ENCODE results near the gene DDX39A. TPM values are rescaled to one million over a fixed set of nuclear protein-coding genes. Genes with fewer than 3 reads are reported as not detected.
A peak's percentile ranks its signal among the peaks of the same experiment; 100 is the strongest.

The DDX39A gene
- total RNA-seq, 2 experiments from 2014 or later: 233 to 234 TPM

GRCh38 chr19:14391156-14391821 lies 27.9 kb downstream of the DDX39A start:
- CTCF ChIA-PET: interaction anchor here (0.7 kb wide), 1 partner anchor 248 kb away, joined by 4 read pairs; no protein-coding TSS in a partner anchor
- POLR2A ChIA-PET: interaction anchor here (0.9 to 7.4 kb wide), 4 partner anchors 8 to 19 kb away, joined by 4 to 58 read pairs (median 4); partner anchors contain the start of gene ADGRE5
- H3K4me1 Mint-ChIP-seq: peaks cover 16% of the 10 kb centered on the region
- no peak overlapping the region for H3K4me3 Mint-ChIP-seq
- no peaks in the 10 kb centered on the region for H3K27me3 Mint-ChIP-seq
- no peak overlapping the region for H3K27ac Mint-ChIP-seq
- no peaks in the 10 kb centered on the region for H3K9me3 Mint-ChIP-seq
- DNase-seq: no peak
- peaks cover 76% of the 10 kb centered on the region for H3K36me3 Mint-ChIP-seq (ENCODE audit: low read depth)

GRCh38 chr19:14390548-14390947 lies 28.6 kb downstream of the DDX39A start:
- no peak for DNase-seq
- Mint-ChIP-seq H3K4me3 (no peak overlapping the region), H3K36me3 (ENCODE audit: low read depth) (peaks cover 72% of the 10 kb centered on the region), H3K4me1 (peaks cover 17% of the 10 kb centered on the region), H3K27me3 (no peaks in the 10 kb centered on the region), H3K9me3 (no peaks in the 10 kb centered on the region), H3K27ac (no peak overlapping the region)
- ChIA-PET POLR2A (interaction anchor here (0.9 to 7.4 kb wide), 4 partner anchors 7 to 19 kb away, joined by 4 to 58 read pairs (median 4); partner anchors contain the start of gene ADGRE5), CTCF (interaction anchor here (0.6 to 1.2 kb wide), 2 partner anchors 13 to 29 kb away, joined by 3 read pairs; no protein-coding TSS in a partner anchor)

GRCh38 chr19:14385492-14385891 lies 33.6 kb downstream of the DDX39A start:
- Mint-ChIP-seq H3K9me3 (no peaks in the 10 kb centered on the region), H3K27ac (peak overlapping the region; percentile 90), H3K4me1 (peaks cover 25% of the 10 kb centered on the region), H3K27me3 (no peaks in the 10 kb centered on the region), H3K4me3 (peak overlapping the region; percentile 92), H3K36me3 (ENCODE audit: low read depth) (peaks cover 67% of the 10 kb centered on the region)
- peak; percentile 40 for DNase-seq
- POLR2A ChIA-PET: interaction anchor here (5.1 to 15.5 kb wide), 4 partner anchors 8 to 22 kb away, joined by 35 to 308 read pairs (median 138); no protein-coding TSS in a partner anchor
- CTCF ChIA-PET: interaction anchor here (0.7 to 1.4 kb wide), 4 partner anchors 15 to 185 kb away, joined by 3 to 5 read pairs (median 3); no protein-coding TSS in a partner anchor

- H3K4me3 Mint-ChIP-seq: peak overlapping the region; percentile 92
- peaks cover 57% of the 10 kb centered on the region for H3K36me3 Mint-ChIP-seq (ENCODE audit: low read depth)
- DNase-seq: peak; percentile 63
- no peaks in the 10 kb centered on the region for H3K27me3 Mint-ChIP-seq
- peak overlapping the region; percentile 90 for H3K27ac Mint-ChIP-seq
- H3K9me3 Mint-ChIP-seq: no peaks in the 10 kb centered on the region
- ChIA-PET CTCF (interaction anchor here (0.6 to 5.0 kb wide), 10 partner anchors 13 to 247 kb away, joined by 3 to 31 read pairs (median 5); partner anchors contain the start of gene ASF1B), POLR2A (interaction anchor here (0.5 to 15.5 kb wide), 9 partner anchors 9 to 308 kb away, joined by 3 to 308 read pairs (median 35); partner anchors contain the start of gene DDX39A)
- peaks cover 38% of the 10 kb centered on the region for H3K4me1 Mint-ChIP-seq
Measured at GRCh38 chr19:14383661-14384555, 35.2 kb downstream of the DDX39A start.

GRCh38 chr19:14381689-14382474 lies 37.3 kb downstream of the DDX39A start:
- ChIA-PET POLR2A (interaction anchor here (0.7 to 15.5 kb wide), 25 partner anchors 8 to 1214 kb away, joined by 3 to 308 read pairs (median 6); partner anchors contain the start of genes ASF1B, C19orf53, DDX39A and DNAJB1), CTCF (interaction anchor here (0.7 to 5.0 kb wide), 13 partner anchors 11 to 245 kb away, joined by 3 to 35 read pairs (median 7); partner anchors contain the start of gene ASF1B)
- peaks cover 38% of the 10 kb centered on the region for H3K4me1 Mint-ChIP-seq
- H3K4me3 Mint-ChIP-seq: peak overlapping the region; percentile 92
- H3K9me3 Mint-ChIP-seq: no peaks in the 10 kb centered on the region
- H3K27me3 Mint-ChIP-seq: no peaks in the 10 kb centered on the region
- H3K36me3 Mint-ChIP-seq (ENCODE audit: low read depth): peaks cover 43% of the 10 kb centered on the region
- H3K27ac Mint-ChIP-seq: peak overlapping the region; percentile 90
- DNase-seq: peak; percentile 87

GRCh38 chr19:14379294-14380065 lies 39.7 kb downstream of the DDX39A start:
- no peaks in the 10 kb centered on the region for H3K9me3 Mint-ChIP-seq
- DNase-seq: no peak
- peaks cover 45% of the 10 kb centered on the region for H3K4me1 Mint-ChIP-seq
- H3K4me3 Mint-ChIP-seq: peak overlapping the region; percentile 3
- POLR2A ChIA-PET: interaction anchor here (0.6 to 15.5 kb wide), 9 partner anchors 14 to 310 kb away, joined by 3 to 308 read pairs (median 44); partner anchors contain the start of genes ASF1B, DDX39A, DNAJB1 and ZNF333
- H3K27me3 Mint-ChIP-seq: no peaks in the 10 kb centered on the region
- H3K36me3 Mint-ChIP-seq (ENCODE audit: low read depth): peaks cover 30% of the 10 kb centered on the region
- peak overlapping the region; percentile 90 for H3K27ac Mint-ChIP-seq
- CTCF ChIA-PET: interaction anchor here (1.0 to 5.0 kb wide), 11 partner anchors 9 to 243 kb away, joined by 3 to 35 read pairs (median 7); partner anchors contain the start of gene ASF1B

- no peak for DNase-seq
- H3K4me1 Mint-ChIP-seq: peaks cover 46% of the 10 kb centered on the region
- no peaks in the 10 kb centered on the region for H3K27me3 Mint-ChIP-seq
- peaks cover 24% of the 10 kb centered on the region for H3K36me3 Mint-ChIP-seq (ENCODE audit: low read depth)
- H3K4me3 Mint-ChIP-seq: no peak overlapping the region
- peak overlapping the region; percentile 90 for H3K27ac Mint-ChIP-seq
- ChIA-PET POLR2A (interaction anchor here (4.7 to 15.5 kb wide), 3 partner anchors 13 to 242 kb away, joined by 30 to 308 read pairs (median 218); partner anchors contain the start of gene ASF1B), CTCF (interaction anchor here (1.0 to 1.8 kb wide), 2 partner anchors 17 to 28 kb away, joined by 3 to 6 read pairs; no protein-coding TSS in a partner anchor)
- H3K9me3 Mint-ChIP-seq: no peaks in the 10 kb centered on the region
Measured at GRCh38 chr19:14378890-14379289, 40.3 kb downstream of the DDX39A start.

- Mint-ChIP-seq H3K36me3 (ENCODE audit: low read depth) (peaks cover 18% of the 10 kb centered on the region), H3K4me3 (no peak overlapping the region), H3K27me3 (no peaks in the 10 kb centered on the region), H3K27ac (peak overlapping the region; percentile 37), H3K9me3 (no peaks in the 10 kb centered on the region), H3K4me1 (peaks cover 53% of the 10 kb centered on the region)
- ChIA-PET CTCF (interaction anchor here (1.0 to 1.8 kb wide), 2 partner anchors 16 to 29 kb away, joined by 3 to 6 read pairs; no protein-coding TSS in a partner anchor), POLR2A (interaction anchor here (1.0 to 15.5 kb wide), 3 partner anchors 12 to 30 kb away, joined by 3 to 308 read pairs (median 218); no protein-coding TSS in a partner anchor)
- DNase-seq: no peak
Measured at GRCh38 chr19:14377883-14378328, 41.2 kb downstream of the DDX39A start.

GRCh38 chr19:14375582-14376291 lies 43.4 kb downstream of the DDX39A start:
- ChIA-PET POLR2A (interaction anchor here (0.9 to 15.5 kb wide), 10 partner anchors 7 to 142 kb away, joined by 3 to 218 read pairs (median 6); partner anchors contain the start of genes ADGRE5 and DNAJB1), CTCF (interaction anchor here (1.0 to 1.7 kb wide), 3 partner anchors 9 to 239 kb away, joined by 3 to 6 read pairs (median 4); partner anchors contain the start of gene ASF1B)
- Mint-ChIP-seq H3K4me1 (peaks cover 69% of the 10 kb centered on the region), H3K27me3 (no peaks in the 10 kb centered on the region), H3K36me3 (ENCODE audit: low read depth) (no peaks in the 10 kb centered on the region), H3K9me3 (no peaks in the 10 kb centered on the region), H3K27ac (peak overlapping the region; percentile 93), H3K4me3 (peak overlapping the region; percentile 51)
- DNase-seq: no peak

GRCh38 chr19:14375055-14375581 lies 44.0 kb downstream of the DDX39A start:
- Mint-ChIP-seq H3K36me3 (ENCODE audit: low read depth) (no peaks in the 10 kb centered on the region), H3K4me1 (peaks cover 66% of the 10 kb centered on the region)

More at GRCh38 chr19:14375055-14375581, 44.0 kb downstream of the DDX39A start:
- CTCF ChIA-PET: interaction anchor here (1.0 to 1.7 kb wide), 3 partner anchors 9 to 238 kb away, joined by 3 to 6 read pairs (median 4); partner anchors contain the start of gene ASF1B
- no peaks in the 10 kb centered on the region for H3K9me3 Mint-ChIP-seq
- H3K4me3 Mint-ChIP-seq: peak overlapping the region; percentile 51
- H3K27me3 Mint-ChIP-seq: no peaks in the 10 kb centered on the region
- DNase-seq: peak; percentile 86
- POLR2A ChIA-PET: interaction anchor here (0.6 to 15.5 kb wide), 15 partner anchors 8 to 143 kb away, joined by 3 to 218 read pairs (median 4); partner anchors contain the start of genes ADGRE5 and DNAJB1
- H3K27ac Mint-ChIP-seq: peak overlapping the region; percentile 93

Data from activated CD4-positive, alpha-beta memory T cell treated with anti-CD3 and anti-CD28 coated beads, Interleukin-2, amount 10 ng/mL, durations not matched to agents 7 days and 5 days (primary cell).